ENCODE results near the gene ZGRF1. TPM values are rescaled to one million over a fixed set of nuclear protein-coding genes. Genes with fewer than 3 reads are reported as not detected.
"Not testable (repeated sequence)": the region's sequence is repeated elsewhere in the genome, so short reads cannot be mapped to it uniquely, and the experiment has no call there.

The ZGRF1 gene
- total and polyA plus RNA-seq, 9 of the 15 experiments (the other 6 are each of a cell fraction or from before 2014, with no cell fraction given): 8.8 to 35.2 (median 22.0) TPM

- ChIA-PET POLR2A (no interaction called here), CTCF (ENCODE audit: low intra/inter-chr PET ratio) (no interaction called here)
- in situ Hi-C loops (cut with MboI): no loop called here
- TF ChIP-seq FOXK1 (CRISPR knock-in tag; IDR thresholded peaks at IDR 0.05; ENCODE audit: borderline replicate concordance): no peak
- no peak for TF ChIP-seq ZNF184 (CRISPR knock-in tag; IDR thresholded peaks at IDR 0.05)
- no peak for TF ChIP-seq FOXP1 (CRISPR knock-in tag; IDR thresholded peaks at IDR 0.05)
- no peak for TF ChIP-seq SMAD1 (IDR thresholded peaks at IDR 0.05; ENCODE audit: low read depth, low read length, partially characterized antibody)
- TF ChIP-seq GATAD2B (IDR thresholded peaks at IDR 0.05; ENCODE audit: borderline replicate concordance): no peak
- TF ChIP-seq NFATC3 (IDR thresholded peaks at IDR 0.05): no peak
- TF ChIP-seq TBP (optimal IDR thresholded peaks at IDR 0.05; ENCODE audit: low read depth, low read length): no peak
- TF ChIP-seq U2AF2 (optimal IDR thresholded peaks at IDR 0.05; ENCODE audit: low read depth, low read length): no peak
- no peak for TF ChIP-seq NCOA1 (IDR thresholded peaks at IDR 0.05; ENCODE audit: low read depth)
- TF ChIP-seq NFXL1 (CRISPR knock-in tag; IDR thresholded peaks at IDR 0.05): no peak
- no peak for TF ChIP-seq TGIF2 (CRISPR knock-in tag; IDR thresholded peaks at IDR 0.05)
- no peak for TF ChIP-seq ADNP (tag; IDR thresholded peaks at IDR 0.05)
- TF ChIP-seq SMAD3 (CRISPR knock-in tag; conservative IDR thresholded peaks at IDR 0.05): no peak
- TF ChIP-seq HDAC3 (IDR thresholded peaks at IDR 0.05; ENCODE audit: borderline replicate concordance, partially characterized antibody): no peak
- TF ChIP-seq HES1 (IDR thresholded peaks at IDR 0.05; ENCODE audit: low read depth): no peak
- TF ChIP-seq FOXO4 (CRISPR knock-in tag; IDR thresholded peaks at IDR 0.05): no peak
- TF ChIP-seq HDAC8 (tag; IDR thresholded peaks at IDR 0.05): no peak
- TF ChIP-seq THRAP3 (IDR thresholded peaks at IDR 0.05; ENCODE audit: borderline replicate concordance): no peak
- Histone ChIP-seq H3K79me2 (ENCODE audit: control insufficient read depth, insufficient read depth, low read length) (no peaks in the 10 kb centered on the region), H3K27me3 (ENCODE audit: control insufficient read depth in 2 of 2, insufficient read depth in 2 of 2, low read length in 2 of 2) (no peaks in the 10 kb centered on the region; a peak in 1 of 5 replicates), H3K9ac (ENCODE audit: insufficient read depth in 1 of 2, low read depth in 2 of 2, low read length in 2 of 2) (no peak overlapping the region), H3K36me3 (ENCODE audit: control insufficient read depth, insufficient read depth, low read length) (no peaks in the 10 kb centered on the region), H3K4me3 (no peak overlapping the region), H3K9me3 (replicated peaks; ENCODE audit: control insufficient read depth, insufficient read depth, low read depth, low read length) (no peaks in the 10 kb centered on the region), H3K9me1 (ENCODE audit: control insufficient read depth, insufficient read depth, low read length) (no peaks in the 10 kb centered on the region), H3K4me1 (replicated peaks in 1 of 2; ENCODE audit: control insufficient read depth in 2 of 2, insufficient read depth in 2 of 2, low read length in 2 of 2) (no peaks in the 10 kb centered on the region), H4K20me1 (replicated peaks; ENCODE audit: control insufficient read depth, insufficient read depth, low read length) (no peaks in the 10 kb centered on the region), H3K4me2 (ENCODE audit: insufficient read depth, low read length) (no peak overlapping the region), H2AFZ (ENCODE audit: low read depth, low read length) (no peak overlapping the region), H3K27ac (ENCODE audit: extremely low read depth, low read depth, low read length) (no peak overlapping the region)
- DNase-seq (ENCODE audit: extremely low read depth in 1 of 4, low spot score in 3 of 4) (no peak), FAIRE-seq (no peak), ATAC-seq (no peak)
- WGBS (ENCODE audit: insufficient coverage, low coverage, missing lambda C conversion rate): under 1% methylated on average over 7 of the region's 7 CpGs
- no TSS peak for BruUV-seq (replicated peaks)
- intact Hi-C loops (cut with micrococcal nuclease): no loop called here
These were observed 144.4 kb downstream of the ZGRF1 start for GRCh38 chr4:112492321-112492720.

- in situ Hi-C loops (cut with MboI); H3K79me2 ChIP-seq (ENCODE audit: control insufficient read depth, insufficient read depth, low read length); CTCF ChIA-PET (ENCODE audit: low intra/inter-chr PET ratio); H3K4me3 ChIP-seq; H3K36me3 ChIP-seq (ENCODE audit: control insufficient read depth, insufficient read depth, low read length); BruUV-seq (replicated peaks); FAIRE-seq; H4K20me1 ChIP-seq (replicated peaks; ENCODE audit: control insufficient read depth, insufficient read depth, low read length); ATAC-seq; POLR2A ChIA-PET; H3K4me1 ChIP-seq (replicated peaks in 1 of 2; ENCODE audit: control insufficient read depth in 2 of 2, insufficient read depth in 2 of 2, low read length in 2 of 2); intact Hi-C loops (cut with micrococcal nuclease); DNase-seq (ENCODE audit: extremely low read depth in 1 of 4, low spot score in 3 of 4); H2AFZ ChIP-seq (ENCODE audit: low read depth, low read length); H3K4me2 ChIP-seq (ENCODE audit: insufficient read depth, low read length); H3K27ac ChIP-seq (ENCODE audit: extremely low read depth, low read depth, low read length); H3K9ac ChIP-seq (ENCODE audit: insufficient read depth in 1 of 2, low read depth in 2 of 2, low read length in 2 of 2); H3K9me1 ChIP-seq (ENCODE audit: control insufficient read depth, insufficient read depth, low read length); H3K9me3 ChIP-seq (replicated peaks; ENCODE audit: control insufficient read depth, insufficient read depth, low read depth, low read length); H3K27me3 ChIP-seq (ENCODE audit: control insufficient read depth in 2 of 2, insufficient read depth in 2 of 2, low read length in 2 of 2): not testable (repeated sequence)
- WGBS (ENCODE audit: insufficient coverage, low coverage, missing lambda C conversion rate): 7% methylated on average over 2 of the region's 3 CpGs
These were observed 145.9 kb downstream of the ZGRF1 start for GRCh38 chr4:112490808-112491207.
